Ureter (tissue), 1 donor: Measurements from ENCODE around the gene PLPP7. TPM values are rescaled to one million over a fixed set of nuclear protein-coding genes. Genes with fewer than 3 reads are reported as not detected.

Experiments
- total RNA-seq: library from RNA; stranded (reverse); gene quantifications from one replicate; pipeline ENCODE4 v1.2.4, GENCODE V29; 2023
- donor health status: DM: yes; HTN: yes; CAD: no.

The PLPP7 gene
- total RNA-seq, 1 donor from 2014 or later = 3.9 TPM

Other genes with a start within 250 kb of the PLPP7 start
- gene AIF1L, start 193.2 kb upstream of the PLPP7 start, total RNA-seq = 13.2 TPM
- gene NUP214, start 164.1 kb upstream of the PLPP7 start, total RNA-seq = 83.3 TPM
- 3.3 TPM for gene FAM78A, start 13.2 kb upstream of the PLPP7 start, total RNA-seq
- 215 TPM for gene PRRC2B, start 104.4 kb downstream of the PLPP7 start, total RNA-seq
- 26.5 TPM for gene POMT1, start 213.2 kb downstream of the PLPP7 start, total RNA-seq
- 20.4 TPM for gene UCK1, start 241.5 kb downstream of the PLPP7 start, total RNA-seq